Measurements from ENCODE around the gene GTF3C2. TPM values are rescaled to one million over a fixed set of nuclear protein-coding genes. Genes with fewer than 3 reads are reported as not detected.

Gene GTF3C2
- total and polyA plus RNA-seq, 9 of the 15 experiments (the other 6 are each of a cell fraction or from before 2014, with no cell fraction given) = 35.5 to 96.8 (median 53.0) TPM

- TF ChIP-seq HOMEZ (CRISPR knock-in tag; IDR thresholded peaks at IDR 0.05) = no peak
Measured at GRCh38 chr2:27312152-27312551, 44.4 kb downstream of the GTF3C2 start (continued).

GRCh38 chr2:27309651-27310050 lies 46.9 kb downstream of the GTF3C2 start:
- intact Hi-C loops (cut with micrococcal nuclease) (no loop called here), in situ Hi-C loops (cut with MboI) (no loop called here)
- ChIA-PET CTCF (ENCODE audit: low intra/inter-chr PET ratio) (no interaction called here), POLR2A (interaction anchor here (0.6 to 1.0 kb wide), 2 partner anchors 13 to 1489 kb away, joined by 4 read pairs; partner anchors contain the start of gene MPV17)
- H4K20me1 ChIP-seq (replicated peaks; ENCODE audit: control insufficient read depth, insufficient read depth, low read length) = 0 out of 2 replicates have a peak, but pooled peaks cover 2% of the 10 kb centered on the region
- H3K27me3 ChIP-seq (ENCODE audit: control insufficient read depth in 2 of 2, insufficient read depth in 2 of 2, low read length in 2 of 2) = no peaks in the 10 kb centered on the region
- no peak overlapping the region for H3K27ac ChIP-seq (ENCODE audit: extremely low read depth, low read depth, low read length)
- no peaks in the 10 kb centered on the region for H3K79me2 ChIP-seq (ENCODE audit: control insufficient read depth, insufficient read depth, low read length)
- no peak overlapping the region for H2AFZ ChIP-seq (ENCODE audit: low read depth, low read length)
- DNase-seq (ENCODE audit: extremely low read depth in 1 of 4, low spot score in 3 of 4) (no peak), ATAC-seq (no peak), FAIRE-seq (no peak)
- no peak overlapping the region for H3K9ac ChIP-seq (ENCODE audit: insufficient read depth in 1 of 2, low read depth in 2 of 2, low read length in 2 of 2)
- 76% methylated on average over 6 of the region's 6 CpGs for WGBS (ENCODE audit: insufficient coverage, low coverage, missing lambda C conversion rate)
- no peak overlapping the region for H3K4me3 ChIP-seq
- H3K36me3 ChIP-seq (ENCODE audit: control insufficient read depth, insufficient read depth, low read length) = peaks cover 20% of the 10 kb centered on the region; the same call in 2 of the 3 replicates
- no peak overlapping the region for H3K4me2 ChIP-seq (ENCODE audit: insufficient read depth, low read length)
- peaks cover 0 to 9% of the 10 kb centered on the region in 2 experiments; a peak in 3 of 5 replicates for H3K4me1 ChIP-seq (replicated peaks in 1 of 2; ENCODE audit: control insufficient read depth in 2 of 2, insufficient read depth in 2 of 2, low read length in 2 of 2)
- no peaks in the 10 kb centered on the region for H3K9me1 ChIP-seq (ENCODE audit: control insufficient read depth, insufficient read depth, low read length)
- no peaks in the 10 kb centered on the region for H3K9me3 ChIP-seq (replicated peaks; ENCODE audit: control insufficient read depth, insufficient read depth, low read depth, low read length)
- TSS peak; percentile 50 for BruUV-seq (replicated peaks)
- TF ChIP-seq SAP30 (IDR thresholded peaks at IDR 0.05; ENCODE audit: borderline replicate concordance, insufficient read depth, low read depth, low read length, poor library complexity, severe bottlenecking) (no peak), THRAP3 (IDR thresholded peaks at IDR 0.05; ENCODE audit: borderline replicate concordance) (no peak), KLF16 (IDR thresholded peaks at IDR 0.05) (no peak), STAT5A (IDR thresholded peaks at IDR 0.05; ENCODE audit: borderline replicate concordance, low read length) (no peak), ATF1 (CRISPR knock-in tag; IDR thresholded peaks at IDR 0.05) (no peak), ATF1 (tag; IDR thresholded peaks at IDR 0.05) (no peak), KLF6 (CRISPR knock-in tag; IDR thresholded peaks at IDR 0.05; ENCODE audit: borderline replicate concordance) (no peak), PHTF2 (CRISPR knock-in tag; IDR thresholded peaks at IDR 0.05) (no peak), GABPB2 (CRISPR knock-in tag; conservative IDR thresholded peaks at IDR 0.05) (no peak), POLR2B (IDR thresholded peaks at IDR 0.05; ENCODE audit: low read depth, partially characterized antibody) (no peak), ZNF212 (CRISPR knock-in tag; IDR thresholded peaks at IDR 0.05) (no peak), SIN3B (IDR thresholded peaks at IDR 0.05; ENCODE audit: low read depth) (no peak), E2F1 (CRISPR knock-in tag; IDR thresholded peaks at IDR 0.05) (no peak), ZNF79 (CRISPR knock-in tag; IDR thresholded peaks at IDR 0.05; ENCODE audit: low read depth) (no peak), HNRNPK (IDR thresholded peaks at IDR 0.05; ENCODE audit: low read depth, low read length, poor library complexity, severe bottlenecking) (no peak), GTF2E2 (tag; IDR thresholded peaks at IDR 0.05) (no peak), NCOA6 (IDR thresholded peaks at IDR 0.05) (no peak), ZNF511 (CRISPR knock-in tag; IDR thresholded peaks at IDR 0.05) (no peak)
